C4-2B (cell line): ENCODE measurements around the gene TTC13.

Experiments
- ZFX ChIP-seq: fragments of 450-650 bp; IDR thresholded peaks from 2 replicates; pipeline ENCODE4 v1.6.1; 2017
- TF ChIP-seq, protein P1 (sequence below): fragments of 450-650 bp; conservative IDR thresholded peaks from 2 replicates; pipeline ENCODE4 v1.5.1; 2017; ENCODE audit warnings: mild to moderate bottlenecking

DNA sequence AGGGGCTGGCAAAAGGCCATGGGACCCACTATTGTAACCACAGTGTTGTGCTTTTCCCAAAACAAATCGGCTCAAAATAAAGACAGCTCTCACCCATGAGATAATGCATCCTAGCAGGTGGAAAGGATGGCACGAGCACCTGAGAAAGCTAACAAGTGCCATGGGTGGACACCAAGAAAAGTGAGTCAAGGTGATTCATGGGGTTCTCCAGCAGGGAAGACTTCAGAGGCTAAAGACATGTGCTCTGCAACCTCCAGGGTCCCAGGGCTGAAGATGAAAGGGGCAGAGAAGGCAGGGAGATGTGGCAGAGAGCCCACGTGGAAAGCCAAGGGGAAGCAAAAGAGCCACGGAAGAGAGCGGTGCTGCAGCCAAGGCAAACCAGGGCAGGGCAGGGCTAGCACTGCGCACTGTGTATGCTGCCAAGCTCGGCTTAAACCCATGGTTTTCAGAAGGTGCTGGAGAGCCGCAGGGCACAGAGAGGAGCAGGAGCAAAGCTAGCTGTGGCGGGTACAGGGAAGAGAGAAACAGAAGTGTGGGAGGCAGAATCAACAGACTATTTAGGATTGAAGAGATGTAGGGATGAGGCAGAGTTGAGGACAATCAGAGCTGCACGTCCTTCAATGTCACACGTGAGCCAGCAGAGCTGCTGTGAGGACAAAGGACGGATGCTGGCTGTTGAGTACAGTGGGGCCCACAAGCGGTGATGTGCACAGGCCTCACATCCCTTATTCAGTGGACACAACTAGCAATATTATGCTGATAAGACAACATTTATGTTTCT, 68.5 kb downstream of the TTC13 start:
- TF ChIP-seq, protein P1, sequence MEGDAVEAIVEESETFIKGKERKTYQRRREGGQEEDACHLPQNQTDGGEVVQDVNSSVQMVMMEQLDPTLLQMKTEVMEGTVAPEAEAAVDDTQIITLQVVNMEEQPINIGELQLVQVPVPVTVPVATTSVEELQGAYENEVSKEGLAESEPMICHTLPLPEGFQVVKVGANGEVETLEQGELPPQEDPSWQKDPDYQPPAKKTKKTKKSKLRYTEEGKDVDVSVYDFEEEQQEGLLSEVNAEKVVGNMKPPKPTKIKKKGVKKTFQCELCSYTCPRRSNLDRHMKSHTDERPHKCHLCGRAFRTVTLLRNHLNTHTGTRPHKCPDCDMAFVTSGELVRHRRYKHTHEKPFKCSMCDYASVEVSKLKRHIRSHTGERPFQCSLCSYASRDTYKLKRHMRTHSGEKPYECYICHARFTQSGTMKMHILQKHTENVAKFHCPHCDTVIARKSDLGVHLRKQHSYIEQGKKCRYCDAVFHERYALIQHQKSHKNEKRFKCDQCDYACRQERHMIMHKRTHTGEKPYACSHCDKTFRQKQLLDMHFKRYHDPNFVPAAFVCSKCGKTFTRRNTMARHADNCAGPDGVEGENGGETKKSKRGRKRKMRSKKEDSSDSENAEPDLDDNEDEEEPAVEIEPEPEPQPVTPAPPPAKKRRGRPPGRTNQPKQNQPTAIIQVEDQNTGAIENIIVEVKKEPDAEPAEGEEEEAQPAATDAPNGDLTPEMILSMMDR = no peak
- no peak for TF ChIP-seq ZFX
